ENCODE data around the gene PPFIA1.
"Not testable (repeated sequence)": the region's sequence is repeated elsewhere in the genome, so short reads cannot be mapped to it uniquely, and the experiment has no call there.

PPFIA1 gene

GRCh38 chr11:70360211-70360610 lies 89.7 kb downstream of the PPFIA1 start:
- DNase-seq, result no peak

GRCh38 chr11:70364178-70364577 lies 93.7 kb downstream of the PPFIA1 start:
- no peak for DNase-seq

GRCh38 chr11:70364745-70365543 lies 94.5 kb downstream of the PPFIA1 start:
- DNase-seq, result peak; percentile 61

GRCh38 chr11:70365544-70365927 lies 95.0 kb downstream of the PPFIA1 start:
- DNase-seq, result no peak

- DNase-seq, result no peak
These were observed 96.6 kb downstream of the PPFIA1 start for GRCh38 chr11:70367071-70367470.

GRCh38 chr11:70368961-70369360 lies 98.5 kb downstream of the PPFIA1 start:
- DNase-seq, result no peak

- no peak for DNase-seq
These were observed 100.8 kb downstream of the PPFIA1 start for GRCh38 chr11:70371241-70371640.

GRCh38 chr11:70372076-70372475 lies 101.6 kb downstream of the PPFIA1 start:
- no peak for DNase-seq

- DNase-seq, result no peak
These were observed 106.1 kb downstream of the PPFIA1 start for GRCh38 chr11:70376621-70377020.

- no peak for DNase-seq
These were observed 107.2 kb downstream of the PPFIA1 start for GRCh38 chr11:70377645-70378044.

- DNase-seq, result no peak
These were observed 108.1 kb downstream of the PPFIA1 start for GRCh38 chr11:70378506-70379134.

GRCh38 chr11:70381350-70381749 lies 110.9 kb downstream of the PPFIA1 start:
- DNase-seq, result no peak

GRCh38 chr11:70381872-70382861 lies 111.7 kb downstream of the PPFIA1 start:
- DNase-seq, result no peak

- no peak for DNase-seq
These were observed 113.4 kb downstream of the PPFIA1 start for GRCh38 chr11:70383664-70384565.

GRCh38 chr11:70384566-70385152 lies 114.2 kb downstream of the PPFIA1 start:
- no peak for DNase-seq

- DNase-seq, result no peak
These were observed 117.1 kb downstream of the PPFIA1 start for GRCh38 chr11:70387564-70387963.

- DNase-seq, result no peak
These were observed 118.7 kb downstream of the PPFIA1 start for GRCh38 chr11:70389201-70389600.

- not testable (repeated sequence) for DNase-seq
These were observed 120.4 kb downstream of the PPFIA1 start for GRCh38 chr11:70390882-70391281.

- no peak for DNase-seq
These were observed 123.9 kb downstream of the PPFIA1 start for GRCh38 chr11:70394211-70394950.

GRCh38 chr11:70397336-70397982 lies 127.0 kb downstream of the PPFIA1 start:
- DNase-seq, result no peak

All from CD4-positive, alpha-beta T cell treated with Interleukin-17A for 4 hours (primary cell).